BE2C (cell line): ENCODE results near the gene TSHR.
"Not testable (repeated sequence)": the region's sequence is repeated elsewhere in the genome, so short reads cannot be mapped to it uniquely, and the experiment has no call there.

Source experiments
- DNase-seq: peaks from one replicate; pipeline ENCODE4 v3.0.0-alpha.2; 2020
- H3K27me3 ChIP-seq: fragments of 250-450 bp; sonication (Bioruptor Pico); 2 replicates; pipeline ENCODE4 v1.5.1; 2020; ENCODE audit warnings: mild to moderate bottlenecking
- H3K36me3 ChIP-seq: fragments of 250-450 bp; sonication (Bioruptor Pico); 2 replicates; pipeline ENCODE4 v1.5.1; 2020; ENCODE audit warnings: mild to moderate bottlenecking
- H3K4me1 ChIP-seq: fragments of 250-450 bp; sonication (Bioruptor Pico); 2 replicates; pipeline ENCODE4 v1.5.1; 2020
- H3K4me3 ChIP-seq: 2 replicates; pipeline ENCODE4 v1.5.1; 2011; ENCODE audit warnings: low read depth, low read length
- H3K9me3 ChIP-seq: fragments of 250-450 bp; sonication (Bioruptor Pico); 2 replicates; pipeline ENCODE4 v1.5.1; 2020
- TF ChIP-seq, protein P1 (sequence below): IDR thresholded peaks from 2 replicates; pipeline ENCODE4 v1.5.1; 2012; ENCODE audit warnings: mild to moderate bottlenecking, low read depth, low read length

TSHR gene

GRCh38 chr14:80944861-80945617 lies 10.4 kb upstream of the TSHR start:
- no peaks in the 10 kb centered on the region for H3K9me3 ChIP-seq
- peaks cover 9% of the 10 kb centered on the region; the same call in 1 of the 2 replicates for H3K27me3 ChIP-seq
- no peak for DNase-seq
- H3K36me3 ChIP-seq, result no peaks in the 10 kb centered on the region
- TF ChIP-seq, protein P1, sequence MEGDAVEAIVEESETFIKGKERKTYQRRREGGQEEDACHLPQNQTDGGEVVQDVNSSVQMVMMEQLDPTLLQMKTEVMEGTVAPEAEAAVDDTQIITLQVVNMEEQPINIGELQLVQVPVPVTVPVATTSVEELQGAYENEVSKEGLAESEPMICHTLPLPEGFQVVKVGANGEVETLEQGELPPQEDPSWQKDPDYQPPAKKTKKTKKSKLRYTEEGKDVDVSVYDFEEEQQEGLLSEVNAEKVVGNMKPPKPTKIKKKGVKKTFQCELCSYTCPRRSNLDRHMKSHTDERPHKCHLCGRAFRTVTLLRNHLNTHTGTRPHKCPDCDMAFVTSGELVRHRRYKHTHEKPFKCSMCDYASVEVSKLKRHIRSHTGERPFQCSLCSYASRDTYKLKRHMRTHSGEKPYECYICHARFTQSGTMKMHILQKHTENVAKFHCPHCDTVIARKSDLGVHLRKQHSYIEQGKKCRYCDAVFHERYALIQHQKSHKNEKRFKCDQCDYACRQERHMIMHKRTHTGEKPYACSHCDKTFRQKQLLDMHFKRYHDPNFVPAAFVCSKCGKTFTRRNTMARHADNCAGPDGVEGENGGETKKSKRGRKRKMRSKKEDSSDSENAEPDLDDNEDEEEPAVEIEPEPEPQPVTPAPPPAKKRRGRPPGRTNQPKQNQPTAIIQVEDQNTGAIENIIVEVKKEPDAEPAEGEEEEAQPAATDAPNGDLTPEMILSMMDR, result no peak
- H3K4me3 ChIP-seq, result no peak overlapping the region
- peaks cover 2% of the 10 kb centered on the region; the same call in 1 of the 2 replicates for H3K4me1 ChIP-seq

DNA sequence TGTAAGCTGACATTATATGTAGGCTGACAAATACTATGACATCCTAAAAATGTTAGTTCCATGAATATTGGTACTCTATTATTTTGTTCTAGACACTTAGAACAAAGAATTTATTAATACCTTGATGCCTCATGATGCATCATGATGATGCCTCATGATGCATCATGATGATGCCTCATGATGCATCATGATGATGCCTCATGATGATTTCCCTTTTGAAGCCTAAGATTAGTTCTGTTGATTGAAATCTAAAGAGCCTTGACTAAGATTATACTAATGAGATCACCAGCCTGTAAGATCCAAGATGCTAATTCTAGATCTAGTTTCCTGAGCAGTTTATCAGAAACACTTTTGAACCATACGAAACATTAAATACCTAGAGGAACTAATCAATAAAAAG lies 9.2 kb upstream of the TSHR start:
- TF ChIP-seq, protein P1, result no peak
- Histone ChIP-seq H3K9me3 (no peaks in the 10 kb centered on the region), H3K4me3 (no peak overlapping the region), H3K4me1 (no peaks in the 10 kb centered on the region), H3K36me3 (no peaks in the 10 kb centered on the region), H3K27me3 (peaks cover 9% of the 10 kb centered on the region)
- DNase-seq, result no peak

DNA sequence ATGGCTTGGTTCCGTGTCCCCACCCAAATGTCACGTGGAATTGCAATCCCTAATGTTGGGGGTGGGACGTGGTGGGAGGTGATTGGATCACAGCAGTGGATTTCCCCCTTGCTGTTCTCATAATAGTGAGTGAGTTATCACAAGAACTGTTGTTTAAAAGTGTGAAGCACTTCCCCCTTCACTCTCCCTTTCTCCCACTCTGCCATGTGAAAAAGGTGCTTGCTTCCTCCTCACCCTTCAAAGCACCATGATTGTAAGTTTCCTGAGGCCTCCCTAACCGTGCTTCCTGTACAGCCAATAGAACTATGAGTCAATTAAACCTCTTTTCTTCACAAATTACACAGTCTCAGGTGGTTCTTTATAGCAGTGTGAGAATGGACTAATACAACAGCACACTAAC lies 8.6 kb upstream of the TSHR start:
- no peaks in the 10 kb centered on the region for H3K4me1 ChIP-seq
- H3K4me3 ChIP-seq, result no peak overlapping the region
- no peaks in the 10 kb centered on the region for H3K36me3 ChIP-seq
- TF ChIP-seq, protein P1, result no peak
- H3K27me3 ChIP-seq, result peaks cover 9% of the 10 kb centered on the region
- no peaks in the 10 kb centered on the region for H3K9me3 ChIP-seq
- no peak for DNase-seq

DNA sequence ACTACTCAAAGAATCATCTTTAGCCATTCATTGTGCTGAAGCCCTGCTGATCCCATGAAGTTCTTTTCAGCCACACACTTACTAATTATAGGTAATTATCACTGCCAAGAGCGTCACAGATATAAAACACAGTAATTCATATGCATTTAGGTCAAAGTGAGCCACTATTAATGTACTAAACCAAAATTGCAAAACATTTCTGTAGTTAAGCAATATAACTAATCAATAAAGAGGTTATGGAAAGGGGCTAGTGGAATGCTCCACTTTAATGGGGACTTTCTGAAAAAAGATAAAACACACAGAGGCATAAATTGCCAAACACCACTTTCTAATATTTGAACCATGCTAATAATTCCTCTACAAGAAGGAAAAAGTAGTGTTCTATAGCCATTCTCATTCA lies 7.1 kb upstream of the TSHR start:
- DNase-seq, result no peak
- H3K9me3 ChIP-seq, result no peaks in the 10 kb centered on the region
- peaks cover 9% of the 10 kb centered on the region for H3K27me3 ChIP-seq
- H3K4me3 ChIP-seq, result no peak overlapping the region
- no peaks in the 10 kb centered on the region for H3K36me3 ChIP-seq
- no peaks in the 10 kb centered on the region for H3K4me1 ChIP-seq
- TF ChIP-seq, protein P1, result no peak

DNA sequence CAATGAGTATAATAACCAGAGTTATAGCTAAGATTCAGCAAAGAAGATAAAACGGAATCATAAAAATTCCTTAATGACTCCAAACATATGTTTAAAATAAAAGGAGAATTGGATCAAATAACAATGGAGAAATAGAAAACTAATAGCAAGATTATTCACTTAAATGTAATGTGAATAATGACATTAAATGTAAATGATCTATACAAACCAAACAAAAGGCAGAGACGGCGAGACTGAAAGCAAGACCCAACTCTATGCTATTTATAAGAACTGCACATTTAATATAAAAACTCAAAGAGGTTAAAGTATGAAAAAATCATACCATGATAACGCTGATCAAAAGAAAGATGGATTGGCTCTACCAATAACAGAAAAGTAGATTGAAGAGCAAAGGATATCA lies 3.9 kb upstream of the TSHR start:
- no peaks in the 10 kb centered on the region for H3K9me3 ChIP-seq
- H3K36me3 ChIP-seq, result no peaks in the 10 kb centered on the region
- no peak overlapping the region for H3K4me3 ChIP-seq
- TF ChIP-seq, protein P1, result no peak
- DNase-seq, result no peak
- no peaks in the 10 kb centered on the region for H3K4me1 ChIP-seq
- H3K27me3 ChIP-seq, result peaks cover 9% of the 10 kb centered on the region

GRCh38 chr14:80953211-80953610 lies 2.2 kb upstream of the TSHR start:
- not testable (repeated sequence) for H3K4me3 ChIP-seq

More at GRCh38 chr14:80953211-80953610, 2.2 kb upstream of the TSHR start:
- not testable (repeated sequence) for DNase-seq, H3K36me3 ChIP-seq, H3K4me1 ChIP-seq, H3K27me3 ChIP-seq, H3K9me3 ChIP-seq
